Measurements from ENCODE around the gene OR2C1. TPM values are rescaled to one million over a fixed set of nuclear protein-coding genes. Genes with fewer than 3 reads are reported as not detected.

The OR2C1 gene
- total RNA-seq, 3 donors from 2014 or later, result 0.22 TPM; not detected in 2

- TF ChIP-seq, protein P1, sequence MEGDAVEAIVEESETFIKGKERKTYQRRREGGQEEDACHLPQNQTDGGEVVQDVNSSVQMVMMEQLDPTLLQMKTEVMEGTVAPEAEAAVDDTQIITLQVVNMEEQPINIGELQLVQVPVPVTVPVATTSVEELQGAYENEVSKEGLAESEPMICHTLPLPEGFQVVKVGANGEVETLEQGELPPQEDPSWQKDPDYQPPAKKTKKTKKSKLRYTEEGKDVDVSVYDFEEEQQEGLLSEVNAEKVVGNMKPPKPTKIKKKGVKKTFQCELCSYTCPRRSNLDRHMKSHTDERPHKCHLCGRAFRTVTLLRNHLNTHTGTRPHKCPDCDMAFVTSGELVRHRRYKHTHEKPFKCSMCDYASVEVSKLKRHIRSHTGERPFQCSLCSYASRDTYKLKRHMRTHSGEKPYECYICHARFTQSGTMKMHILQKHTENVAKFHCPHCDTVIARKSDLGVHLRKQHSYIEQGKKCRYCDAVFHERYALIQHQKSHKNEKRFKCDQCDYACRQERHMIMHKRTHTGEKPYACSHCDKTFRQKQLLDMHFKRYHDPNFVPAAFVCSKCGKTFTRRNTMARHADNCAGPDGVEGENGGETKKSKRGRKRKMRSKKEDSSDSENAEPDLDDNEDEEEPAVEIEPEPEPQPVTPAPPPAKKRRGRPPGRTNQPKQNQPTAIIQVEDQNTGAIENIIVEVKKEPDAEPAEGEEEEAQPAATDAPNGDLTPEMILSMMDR (IDR thresholded peaks at IDR 0.05), result no peak
- Histone ChIP-seq H3K4me3 (no peak overlapping the region), H3K36me3 (ENCODE audit: low read depth) (no peaks in the 10 kb centered on the region), H3K4me1 (ENCODE audit: low read depth) (peaks cover 3% of the 10 kb centered on the region), H3K9me3 (peaks cover 28% of the 10 kb centered on the region)
- no peak for ATAC-seq
- DNase-seq, result no peak
- intact Hi-C loops (cut with DNase I, micrococcal nuclease), result no loop called here
Observed at GRCh38 chr16:3327514-3327913, 28.2 kb upstream of the OR2C1 start.

GRCh38 chr16:3328104-3328503, 27.6 kb upstream of the OR2C1 start:
- intact Hi-C loops (cut with DNase I, micrococcal nuclease), result no loop called here
- TF ChIP-seq, protein P1 (IDR thresholded peaks at IDR 0.05), result no peak
- no peaks in the 10 kb centered on the region for H3K36me3 ChIP-seq (ENCODE audit: low read depth)
- peaks cover 3% of the 10 kb centered on the region for H3K4me1 ChIP-seq (ENCODE audit: low read depth)
- peaks cover 22% of the 10 kb centered on the region for H3K9me3 ChIP-seq
- peak; percentile 49 for ATAC-seq
- H3K4me3 ChIP-seq, result no peak overlapping the region
- DNase-seq, result no peak

- DNase-seq (peak in 2 of 3 donors; percentile 47 to 52), ATAC-seq (peak; percentile 99)
- intact Hi-C loops (cut with DNase I, micrococcal nuclease), result no loop called here
- Histone ChIP-seq H3K4me1 (ENCODE audit: low read depth) (peaks cover 3% of the 10 kb centered on the region), H3K9me3 (peaks cover 19% of the 10 kb centered on the region), H3K4me3 (no peak overlapping the region), H3K36me3 (ENCODE audit: low read depth) (no peaks in the 10 kb centered on the region)
- TF ChIP-seq, protein P1 (IDR thresholded peaks at IDR 0.05), result no peak
Observed at GRCh38 chr16:3328643-3329042, 27.0 kb upstream of the OR2C1 start.

DNA sequence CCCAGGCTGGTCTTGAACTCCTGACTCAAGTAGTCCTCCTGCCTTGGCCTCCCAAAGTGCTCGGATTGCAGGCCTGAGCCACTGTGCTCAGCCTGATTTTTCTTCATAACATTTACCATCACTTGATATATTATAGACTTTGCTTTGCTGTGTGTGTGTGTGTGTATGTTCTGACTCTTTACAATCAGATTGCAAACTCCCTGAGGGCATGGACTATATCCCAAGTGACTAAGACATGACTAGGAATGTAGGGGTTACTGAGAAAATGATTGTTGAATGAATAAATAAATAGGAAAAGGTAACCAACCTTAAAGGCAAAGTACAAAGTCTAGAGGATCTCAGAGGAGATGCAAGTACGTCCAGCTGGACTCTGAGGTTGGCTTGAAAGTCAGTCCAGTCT, 9.6 kb upstream of the OR2C1 start:
- TF ChIP-seq, protein P1 (IDR thresholded peaks at IDR 0.05), result no peak
- no peak overlapping the region for H3K4me3 ChIP-seq
- no peak for ATAC-seq
- H3K36me3 ChIP-seq (ENCODE audit: low read depth), result no peaks in the 10 kb centered on the region
- no peak for DNase-seq
- H3K4me1 ChIP-seq (ENCODE audit: low read depth), result no peaks in the 10 kb centered on the region
- no peaks in the 10 kb centered on the region for H3K9me3 ChIP-seq
- intact Hi-C loops (cut with DNase I, micrococcal nuclease), result no loop called here

DNA sequence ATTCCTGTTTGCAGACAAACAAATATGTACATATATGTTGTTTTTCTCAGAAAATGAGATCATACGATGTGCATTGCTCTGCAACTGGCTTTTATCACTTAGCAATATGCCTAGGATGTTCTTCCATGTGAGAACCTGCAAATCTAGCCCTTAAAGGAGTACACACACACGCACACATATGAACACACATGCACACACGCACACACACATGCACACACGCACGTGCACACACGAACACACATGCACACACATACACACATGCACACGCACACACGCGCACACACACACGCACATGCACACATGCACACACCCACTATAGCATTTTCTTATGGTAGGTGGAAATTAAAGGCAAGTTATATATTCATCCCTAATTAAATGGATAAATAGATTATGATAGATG, 8.1 kb upstream of the OR2C1 start:
- Histone ChIP-seq H3K9me3 (no peaks in the 10 kb centered on the region), H3K36me3 (ENCODE audit: low read depth) (no peaks in the 10 kb centered on the region), H3K4me3 (no peak overlapping the region), H3K4me1 (ENCODE audit: low read depth) (no peaks in the 10 kb centered on the region)
- ATAC-seq (no peak), DNase-seq (no peak)
- intact Hi-C loops (cut with DNase I, micrococcal nuclease), result no loop called here
- TF ChIP-seq, protein P1 (IDR thresholded peaks at IDR 0.05), result no peak

DNA sequence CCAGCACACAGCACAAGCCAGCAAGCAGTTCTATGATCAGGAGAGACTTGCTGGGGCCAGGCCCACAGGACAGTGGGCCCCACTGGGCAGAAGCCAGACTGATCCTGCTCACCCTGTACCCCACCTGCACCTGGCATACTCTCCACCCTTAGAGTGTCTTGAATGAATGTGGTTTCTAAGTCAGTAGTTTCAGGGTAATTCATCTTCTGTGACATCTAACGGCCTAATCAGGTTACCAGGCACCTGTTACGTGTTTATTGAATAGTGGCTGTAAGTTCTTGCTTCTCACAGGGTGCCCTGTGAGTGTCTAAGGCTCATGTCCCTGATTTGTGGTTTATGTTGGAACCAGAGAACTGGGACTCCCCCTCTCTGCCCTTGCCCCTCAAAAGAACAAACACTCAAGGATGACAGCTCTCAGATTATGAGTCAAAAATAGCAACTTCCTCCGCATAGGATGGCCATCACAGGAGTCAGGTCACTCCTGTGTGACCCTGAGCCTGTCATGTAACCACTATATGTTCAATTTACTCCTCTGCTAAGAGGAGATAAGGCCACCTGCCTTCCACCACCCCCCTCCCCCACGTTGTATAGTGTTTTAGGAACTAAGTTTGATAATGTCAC, 7.0 kb upstream of the OR2C1 start:
- intact Hi-C loops (cut with DNase I, micrococcal nuclease), result no loop called here
- DNase-seq, result no peak
- no peaks in the 10 kb centered on the region for H3K9me3 ChIP-seq
- no peak overlapping the region for H3K4me3 ChIP-seq
- TF ChIP-seq, protein P1 (IDR thresholded peaks at IDR 0.05), result no peak
- no peak for ATAC-seq
- H3K4me1 ChIP-seq (ENCODE audit: low read depth), result no peaks in the 10 kb centered on the region
- no peaks in the 10 kb centered on the region for H3K36me3 ChIP-seq (ENCODE audit: low read depth)
